Neural cell (in vitro differentiated cells): ENCODE data around the gene XPNPEP2.

Source experiments
- EP300 ChIP-seq: fragments of 450-650 bp; conservative IDR thresholded peaks from 2 replicates; pipeline ENCODE4 v1.6.1; 2014; ENCODE audit warnings: antibody characterized with exemption, mild to moderate bottlenecking, moderate library complexity; ENCODE audit not compliant: poor library complexity, severe bottlenecking
- TF ChIP-seq, protein P1 (sequence below): fragments of 450-650 bp; IDR thresholded peaks from 2 replicates; pipeline ENCODE4 v1.5.1; 2014; ENCODE audit warnings: antibody characterized with exemption, mild to moderate bottlenecking, moderate library complexity; ENCODE audit not compliant: poor library complexity, severe bottlenecking

DNA sequence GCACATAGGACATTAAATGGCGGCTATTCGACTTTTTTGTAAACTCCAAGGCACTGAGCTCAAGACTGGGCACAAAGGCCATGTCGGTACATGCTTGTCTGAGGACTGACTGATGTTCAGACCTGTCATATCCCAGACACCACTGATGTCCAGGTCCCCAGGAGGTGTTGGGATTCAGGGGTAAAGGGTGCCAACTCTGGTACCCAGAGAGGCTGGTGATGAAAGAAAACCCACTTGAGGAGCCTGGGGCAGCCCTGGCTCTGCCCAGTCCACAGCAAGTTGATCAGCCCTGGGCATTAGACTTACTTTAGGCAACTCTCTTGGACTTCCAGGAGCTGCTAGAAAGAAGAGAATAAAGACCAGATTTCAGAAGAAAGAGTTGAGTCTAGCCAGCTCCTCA lies 59.7 kb downstream of the XPNPEP2 start:
- TF ChIP-seq, protein P1, sequence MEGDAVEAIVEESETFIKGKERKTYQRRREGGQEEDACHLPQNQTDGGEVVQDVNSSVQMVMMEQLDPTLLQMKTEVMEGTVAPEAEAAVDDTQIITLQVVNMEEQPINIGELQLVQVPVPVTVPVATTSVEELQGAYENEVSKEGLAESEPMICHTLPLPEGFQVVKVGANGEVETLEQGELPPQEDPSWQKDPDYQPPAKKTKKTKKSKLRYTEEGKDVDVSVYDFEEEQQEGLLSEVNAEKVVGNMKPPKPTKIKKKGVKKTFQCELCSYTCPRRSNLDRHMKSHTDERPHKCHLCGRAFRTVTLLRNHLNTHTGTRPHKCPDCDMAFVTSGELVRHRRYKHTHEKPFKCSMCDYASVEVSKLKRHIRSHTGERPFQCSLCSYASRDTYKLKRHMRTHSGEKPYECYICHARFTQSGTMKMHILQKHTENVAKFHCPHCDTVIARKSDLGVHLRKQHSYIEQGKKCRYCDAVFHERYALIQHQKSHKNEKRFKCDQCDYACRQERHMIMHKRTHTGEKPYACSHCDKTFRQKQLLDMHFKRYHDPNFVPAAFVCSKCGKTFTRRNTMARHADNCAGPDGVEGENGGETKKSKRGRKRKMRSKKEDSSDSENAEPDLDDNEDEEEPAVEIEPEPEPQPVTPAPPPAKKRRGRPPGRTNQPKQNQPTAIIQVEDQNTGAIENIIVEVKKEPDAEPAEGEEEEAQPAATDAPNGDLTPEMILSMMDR, result no peak
- no peak for TF ChIP-seq EP300
